Epithelial cell of prostate (primary cell): ENCODE results near the gene ANKRD60.

ENCODE experiments used
- DNase-seq: peaks from one replicate; pipeline ENCODE4 v3.0.0-alpha.2; 2011; ENCODE audit warnings: low read depth, low spot score
- H3K27ac ChIP-seq: fragments of 450-650 bp; 2 replicates; pipeline ENCODE4 v1.5.1; 2017; ENCODE audit warnings: mild to moderate bottlenecking

ANKRD60 gene

GRCh38 chr20:58245181-58245891 is 16.9 kb upstream of the ANKRD60 start:
- H3K27ac ChIP-seq, result no peak overlapping the region
- DNase-seq, result no peak

DNA sequence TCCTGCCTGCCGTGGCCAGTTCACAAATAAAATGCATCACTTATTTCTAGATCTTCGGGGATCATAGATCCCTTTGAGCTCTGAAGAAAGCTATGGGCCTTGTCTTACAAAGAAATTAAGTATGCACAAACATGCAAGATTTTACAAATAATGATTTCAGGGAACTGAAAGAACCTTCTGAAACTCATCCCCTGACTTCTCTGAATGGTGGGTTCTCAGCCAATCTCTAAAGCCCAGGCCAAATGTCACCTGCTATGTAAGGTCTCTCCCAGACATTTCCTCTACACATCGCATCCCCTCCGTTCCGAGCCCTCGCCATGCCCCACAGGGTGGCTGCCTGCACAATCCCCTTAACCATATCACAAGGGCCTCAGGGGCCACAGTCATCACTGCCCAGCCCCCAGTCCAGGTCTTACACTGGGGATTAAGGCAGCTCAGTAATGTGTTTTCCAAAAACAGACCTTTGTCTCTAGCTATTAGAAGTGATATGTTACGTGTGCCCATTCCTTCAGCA is 16.1 kb upstream of the ANKRD60 start:
- H3K27ac ChIP-seq, result no peak overlapping the region
- DNase-seq, result no peak

- no peak for DNase-seq
- no peak overlapping the region for H3K27ac ChIP-seq
Measured at GRCh38 chr20:58243653-58244410, 15.4 kb upstream of the ANKRD60 start.

DNA sequence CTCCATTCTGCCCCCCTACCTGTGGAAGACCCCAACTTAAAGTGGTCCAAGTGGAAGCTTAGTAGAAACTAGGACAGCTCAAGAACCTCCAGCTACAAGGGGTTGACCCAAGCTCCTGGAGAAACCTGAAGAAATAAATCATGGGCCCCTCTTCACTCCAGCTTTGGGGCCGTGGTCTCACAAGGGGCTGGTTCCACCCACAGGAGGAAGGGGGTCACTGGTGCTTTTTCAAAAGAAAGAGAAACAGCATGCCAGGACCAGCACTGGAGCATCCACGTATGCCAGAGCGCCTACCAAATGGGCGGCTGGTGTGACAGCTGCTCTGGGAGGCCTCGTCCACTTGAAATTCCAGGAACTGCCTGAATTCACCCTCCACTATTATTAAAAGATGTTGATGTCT is 14.4 kb upstream of the ANKRD60 start:
- no peak for DNase-seq
- no peak overlapping the region for H3K27ac ChIP-seq

GRCh38 chr20:58241766-58242465 is 13.5 kb upstream of the ANKRD60 start:
- no peak for DNase-seq
- H3K27ac ChIP-seq, result no peak overlapping the region

DNA sequence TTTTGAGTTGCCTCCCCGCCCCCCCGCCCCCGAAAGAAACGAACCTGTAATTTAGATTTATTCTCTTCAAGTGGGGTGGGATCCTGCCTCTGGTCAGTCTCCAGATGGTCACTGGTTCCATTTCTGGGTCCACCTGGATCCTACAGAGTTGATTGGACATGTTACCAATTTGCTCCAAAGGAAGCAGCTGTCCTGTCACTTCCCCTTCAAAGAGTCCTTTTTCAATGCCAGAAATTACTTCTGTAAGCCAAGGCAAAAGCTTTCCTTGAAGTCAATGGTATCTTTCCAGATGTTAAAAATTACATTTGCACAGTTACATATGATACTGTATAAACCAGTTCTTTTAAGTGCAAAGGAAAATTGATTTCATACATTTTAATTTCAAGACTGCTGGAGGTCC is 12.0 kb upstream of the ANKRD60 start:
- DNase-seq, result no peak
- H3K27ac ChIP-seq, result no peak overlapping the region

GRCh38 chr20:58239216-58239615 is 10.8 kb upstream of the ANKRD60 start:
- no peak for DNase-seq

DNA sequence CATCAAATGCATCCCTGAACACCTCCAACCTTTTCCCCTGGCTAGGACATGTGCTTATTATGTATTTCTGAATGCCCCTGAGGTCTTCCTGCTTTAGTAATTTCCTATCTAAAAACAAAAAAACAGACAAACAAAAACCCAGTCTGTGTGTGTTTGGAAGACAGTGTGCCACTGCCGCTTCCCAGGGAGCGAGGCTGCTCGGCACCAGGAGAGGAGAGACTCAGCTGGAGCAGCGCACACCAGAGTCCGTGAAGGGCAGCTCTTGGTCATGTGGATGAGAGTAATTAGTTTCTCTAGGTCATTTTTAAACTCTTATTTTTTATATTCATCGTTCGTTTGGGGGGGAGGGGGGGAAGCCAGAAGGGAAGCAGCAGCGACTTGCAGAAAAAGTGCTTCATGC is 10.0 kb upstream of the ANKRD60 start:
- no peak overlapping the region for H3K27ac ChIP-seq
- DNase-seq, result no peak

More at GRCh38 chr20:58239216-58239615, 10.8 kb upstream of the ANKRD60 start:
- no peak overlapping the region for H3K27ac ChIP-seq

- DNase-seq, result no peak
- H3K27ac ChIP-seq, result no peak overlapping the region
Measured at GRCh38 chr20:58237318-58238132, 9.1 kb upstream of the ANKRD60 start.

GRCh38 chr20:58236612-58237317 is 8.3 kb upstream of the ANKRD60 start:
- no peak for DNase-seq

GRCh38 chr20:58235010-58235409 is 6.6 kb upstream of the ANKRD60 start:
- no peak for DNase-seq
- no peak overlapping the region for H3K27ac ChIP-seq

More at GRCh38 chr20:58236612-58237317, 8.3 kb upstream of the ANKRD60 start:
- H3K27ac ChIP-seq, result no peak overlapping the region

GRCh38 chr20:58233881-58234528 is 5.6 kb upstream of the ANKRD60 start:
- no peak overlapping the region for H3K27ac ChIP-seq
- no peak for DNase-seq

- no peak overlapping the region for H3K27ac ChIP-seq
- DNase-seq, result no peak
Measured at GRCh38 chr20:58233393-58233792, 4.9 kb upstream of the ANKRD60 start.

GRCh38 chr20:58231683-58232082 is 3.2 kb upstream of the ANKRD60 start:
- DNase-seq, result no peak
- no peak overlapping the region for H3K27ac ChIP-seq

GRCh38 chr20:58229198-58229798 is 845 bp upstream of the ANKRD60 start:
- no peak overlapping the region for H3K27ac ChIP-seq
- no peak for DNase-seq

- no peak for DNase-seq
- no peak overlapping the region for H3K27ac ChIP-seq
Measured at GRCh38 chr20:58228103-58228483, 360 bp downstream of the ANKRD60 start.

GRCh38 chr20:58227391-58228102 is 906 bp downstream of the ANKRD60 start:
- H3K27ac ChIP-seq, result no peak overlapping the region
- DNase-seq, result no peak
